Measurements from ENCODE around the gene UBFD1. TPM values are rescaled to one million over a fixed set of nuclear protein-coding genes. Genes with fewer than 3 reads are reported as not detected.
A peak's percentile ranks its signal among the peaks of the same experiment; 100 is the strongest.
"Not testable (repeated sequence)": the region's sequence is repeated elsewhere in the genome, so short reads cannot be mapped to it uniquely, and the experiment has no call there.

UBFD1 gene
- total and polyA plus RNA-seq, 9 donors, result 44.2 to 75.2 (median 60.6) TPM

DNA sequence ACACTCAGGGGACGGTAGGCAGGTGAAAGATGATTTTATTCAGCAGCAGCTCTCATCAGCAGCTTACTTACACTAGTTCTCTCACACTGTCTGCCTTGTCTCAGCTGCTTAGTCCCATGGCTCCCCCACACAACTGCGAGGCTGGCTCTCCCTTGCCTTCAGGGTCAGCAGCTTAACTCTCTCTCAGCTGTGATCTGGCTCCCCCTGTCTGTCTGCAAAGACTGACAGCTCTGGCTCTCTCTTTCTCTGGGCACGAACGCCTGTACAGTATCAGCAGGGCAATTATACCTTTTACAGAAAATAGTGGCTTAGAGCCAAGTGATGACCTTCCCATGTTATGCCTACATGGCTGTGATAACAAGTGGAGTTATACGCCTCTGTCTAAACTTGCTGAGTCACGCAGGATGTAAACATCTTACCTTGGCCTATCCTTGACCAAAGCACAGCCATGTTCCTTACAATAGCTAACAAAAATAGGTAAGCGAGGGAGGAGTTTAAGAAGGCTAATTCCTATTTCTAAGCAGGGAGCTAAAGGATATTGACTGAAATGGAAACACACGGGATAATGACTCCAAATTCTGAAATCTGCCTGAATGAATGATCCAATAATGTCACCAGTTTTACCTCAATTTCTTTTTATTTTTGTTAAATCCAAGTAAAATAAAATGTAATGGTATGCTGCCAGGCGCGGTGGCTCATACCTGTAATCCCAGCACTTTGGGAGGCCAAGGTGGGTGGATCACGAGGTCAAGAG is 39.7 kb downstream of the UBFD1 start:
- H3K4me3 ChIP-seq (ENCODE audit: low read length), result no peak overlapping the region
- WGBS (ENCODE audit: insufficient coverage), result 76% methylated on average over 3 of the region's 11 CpGs
- H3K27ac ChIP-seq (ENCODE audit: low read length), result peak overlapping the region; percentile 29
- H3K4me1 ChIP-seq (ENCODE audit: control insufficient read depth, insufficient read depth, low read length), result peaks cover 17% of the 10 kb centered on the region
- peaks cover 12% of the 10 kb centered on the region for H3K36me3 ChIP-seq (ENCODE audit: control insufficient read depth, insufficient read depth, low read length)
- no peaks in the 10 kb centered on the region for H3K9me3 ChIP-seq (replicated peaks; ENCODE audit: control insufficient read depth, low read depth, low read length)
- no peaks in the 10 kb centered on the region for H3K27me3 ChIP-seq (ENCODE audit: control insufficient read depth, insufficient read depth, low read length)
- peak; percentile 15 for DNase-seq

- Histone ChIP-seq H3K27me3 (ENCODE audit: control insufficient read depth, insufficient read depth, low read length) (no peaks in the 10 kb centered on the region), H3K4me3 (ENCODE audit: low read length) (no peak overlapping the region), H3K36me3 (ENCODE audit: control insufficient read depth, insufficient read depth, low read length) (peaks cover 21% of the 10 kb centered on the region), H3K9me3 (replicated peaks; ENCODE audit: control insufficient read depth, low read depth, low read length) (no peaks in the 10 kb centered on the region), H3K27ac (ENCODE audit: low read length) (no peak overlapping the region), H3K4me1 (ENCODE audit: control insufficient read depth, insufficient read depth, low read length) (no peaks in the 10 kb centered on the region)
- no peak for DNase-seq
- WGBS (ENCODE audit: insufficient coverage), result 100% methylated on average over 3 of the region's 6 CpGs
These were observed 50.2 kb downstream of the UBFD1 start for GRCh38 chr16:23607726-23608125.

DNA sequence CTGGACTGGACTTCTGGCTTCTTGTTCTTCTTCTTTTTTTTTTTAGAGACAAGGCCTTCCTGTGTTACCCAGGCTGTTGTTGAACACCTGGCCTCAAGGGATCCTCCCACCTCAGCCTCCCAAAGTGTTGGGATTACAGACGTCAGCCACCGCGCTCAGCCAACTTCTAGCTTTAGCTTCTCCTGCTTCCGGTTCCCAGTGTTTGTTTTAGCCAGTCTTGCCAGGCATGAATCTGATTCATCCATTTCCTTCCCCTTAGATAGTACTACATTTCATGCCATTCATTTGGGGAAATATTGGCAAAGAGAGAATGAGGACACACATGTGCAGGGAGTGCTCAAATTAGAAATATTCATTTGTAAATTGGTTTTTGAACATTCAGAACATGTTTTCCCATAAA is 50.7 kb downstream of the UBFD1 start:
- no peak overlapping the region for H3K27ac ChIP-seq (ENCODE audit: low read length)
- 60% methylated on average over 1 of the region's 4 CpGs for WGBS (ENCODE audit: insufficient coverage)
- no peak for DNase-seq

DNA sequence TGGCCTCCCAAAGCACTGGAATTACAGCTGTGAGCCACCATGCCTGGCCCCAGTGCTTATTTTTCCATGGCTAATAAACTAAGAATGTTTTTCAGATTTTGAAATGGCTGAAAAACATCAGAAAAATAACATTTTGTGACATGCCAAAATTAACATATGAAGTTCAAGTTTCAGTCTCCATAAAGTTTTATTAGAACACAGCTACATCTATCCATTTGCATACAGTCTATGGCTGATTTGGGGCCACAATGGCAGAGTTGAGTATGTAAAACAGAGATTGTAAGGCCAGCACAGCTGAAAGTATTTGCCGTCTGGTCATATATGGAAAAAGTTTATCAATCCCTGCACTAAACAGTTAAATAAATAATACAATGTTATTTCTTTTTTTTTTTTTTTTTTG is 52.4 kb downstream of the UBFD1 start:
- WGBS (ENCODE audit: insufficient coverage), result no CpG with 5 or more reads among the region's 1 CpG

More for the DNA sequence above, 50.7 kb downstream of the UBFD1 start:
- H3K9me3 ChIP-seq (replicated peaks; ENCODE audit: control insufficient read depth, low read depth, low read length), result no peaks in the 10 kb centered on the region
- H3K36me3 ChIP-seq (ENCODE audit: control insufficient read depth, insufficient read depth, low read length), result peaks cover 21% of the 10 kb centered on the region
- no peaks in the 10 kb centered on the region for H3K4me1 ChIP-seq (ENCODE audit: control insufficient read depth, insufficient read depth, low read length)
- no peaks in the 10 kb centered on the region for H3K27me3 ChIP-seq (ENCODE audit: control insufficient read depth, insufficient read depth, low read length)
- no peak overlapping the region for H3K4me3 ChIP-seq (ENCODE audit: low read length)

DNA sequence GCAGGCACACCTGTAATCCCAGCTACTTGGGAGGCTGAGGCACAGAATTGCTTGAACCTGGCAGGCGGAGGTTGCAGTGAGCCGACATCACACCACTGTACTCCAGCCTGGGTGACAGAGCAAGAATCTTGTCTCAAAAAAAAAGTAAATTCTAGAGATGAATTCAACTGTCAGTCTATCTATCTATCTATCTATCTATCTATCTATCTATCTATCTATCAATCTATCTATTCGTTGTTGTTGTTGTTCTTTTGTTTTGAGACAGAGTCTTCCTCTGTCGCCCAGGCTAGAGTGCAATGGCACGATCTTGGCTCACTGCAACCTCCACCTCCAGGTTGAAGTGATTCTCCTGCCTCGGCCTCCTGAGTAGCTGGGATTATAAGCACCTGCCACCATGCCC is 53.4 kb downstream of the UBFD1 start:
- not testable (repeated sequence) for H3K27ac ChIP-seq (ENCODE audit: low read length); H3K4me1 ChIP-seq (ENCODE audit: control insufficient read depth, insufficient read depth, low read length); H3K27me3 ChIP-seq (ENCODE audit: control insufficient read depth, insufficient read depth, low read length); DNase-seq; H3K4me3 ChIP-seq (ENCODE audit: low read length); H3K9me3 ChIP-seq (replicated peaks; ENCODE audit: control insufficient read depth, low read depth, low read length)
- peaks cover 15% of the 10 kb centered on the region for H3K36me3 ChIP-seq (ENCODE audit: control insufficient read depth, insufficient read depth, low read length)
- 100% methylated on average over 1 of the region's 6 CpGs for WGBS (ENCODE audit: insufficient coverage)

More for the DNA sequence above, 52.4 kb downstream of the UBFD1 start:
- H3K4me3 ChIP-seq (ENCODE audit: low read length), result no peak overlapping the region
- no peak overlapping the region for H3K27ac ChIP-seq (ENCODE audit: low read length)
- H3K27me3 ChIP-seq (ENCODE audit: control insufficient read depth, insufficient read depth, low read length), result no peaks in the 10 kb centered on the region
- no peaks in the 10 kb centered on the region for H3K4me1 ChIP-seq (ENCODE audit: control insufficient read depth, insufficient read depth, low read length)
- DNase-seq, result no peak
- peaks cover 13% of the 10 kb centered on the region for H3K36me3 ChIP-seq (ENCODE audit: control insufficient read depth, insufficient read depth, low read length)
- H3K9me3 ChIP-seq (replicated peaks; ENCODE audit: control insufficient read depth, low read depth, low read length), result no peaks in the 10 kb centered on the region

- no peaks in the 10 kb centered on the region for H3K9me3 ChIP-seq (replicated peaks; ENCODE audit: control insufficient read depth, low read depth, low read length)
- H3K27me3 ChIP-seq (ENCODE audit: control insufficient read depth, insufficient read depth, low read length), result no peaks in the 10 kb centered on the region
- no peak overlapping the region for H3K27ac ChIP-seq (ENCODE audit: low read length)
- WGBS (ENCODE audit: insufficient coverage), result 100% methylated on average over 1 of the region's 3 CpGs
- H3K4me1 ChIP-seq (ENCODE audit: control insufficient read depth, insufficient read depth, low read length), result no peaks in the 10 kb centered on the region
- no peak overlapping the region for H3K4me3 ChIP-seq (ENCODE audit: low read length)
- H3K36me3 ChIP-seq (ENCODE audit: control insufficient read depth, insufficient read depth, low read length), result peaks cover 17% of the 10 kb centered on the region
- DNase-seq, result no peak
These were observed 54.4 kb downstream of the UBFD1 start for GRCh38 chr16:23611936-23612335.

GRCh38 chr16:23615805-23616204 is 58.3 kb downstream of the UBFD1 start:
- 97% methylated on average over 9 of the region's 9 CpGs for WGBS (ENCODE audit: insufficient coverage)
- H3K27me3 ChIP-seq (ENCODE audit: control insufficient read depth, insufficient read depth, low read length), result no peaks in the 10 kb centered on the region
- no peaks in the 10 kb centered on the region for H3K9me3 ChIP-seq (replicated peaks; ENCODE audit: control insufficient read depth, low read depth, low read length)
- H3K36me3 ChIP-seq (ENCODE audit: control insufficient read depth, insufficient read depth, low read length), result peaks cover 23% of the 10 kb centered on the region
- H3K4me3 ChIP-seq (ENCODE audit: low read length), result no peak overlapping the region
- DNase-seq, result no peak
- H3K27ac ChIP-seq (ENCODE audit: low read length), result no peak overlapping the region
- H3K4me1 ChIP-seq (ENCODE audit: control insufficient read depth, insufficient read depth, low read length), result no peaks in the 10 kb centered on the region

Other genes with a start within 250 kb of the UBFD1 start
- gene COG7, start 104.5 kb upstream of the UBFD1 start, total RNA-seq, result 12.3 TPM
- 10 to 100 TPM; 10.6 to 20.8 (median 12.6) TPM for gene COG7, start 104.5 kb upstream of the UBFD1 start, polyA plus RNA-seq (ENCODE audit: insufficient read depth in 1 of 8, insufficient read length in 8 of 8, low replicate concordance in 1 of 8)
- gene GGA2, start 47.2 kb upstream of the UBFD1 start, total RNA-seq, result 46.3 TPM
- gene GGA2, start 47.2 kb upstream of the UBFD1 start, polyA plus RNA-seq (ENCODE audit: insufficient read depth in 1 of 8, insufficient read length in 8 of 8, low replicate concordance in 1 of 8), result 100 to 1,000 TPM in 5 of 8 donors, 10 to 100 TPM in 3; 79.4 to 120 (median 105) TPM
- 20.7 TPM for gene EARS2, start 377 bp upstream of the UBFD1 start, total RNA-seq
- gene EARS2, start 377 bp upstream of the UBFD1 start, polyA plus RNA-seq (ENCODE audit: insufficient read depth in 1 of 8, insufficient read length in 8 of 8, low replicate concordance in 1 of 8), result 10 to 100 TPM; 13.1 to 20.7 (median 17.9) TPM
- 132 TPM for gene NDUFAB1, start 38.6 kb downstream of the UBFD1 start, total RNA-seq
- gene NDUFAB1, start 38.6 kb downstream of the UBFD1 start, polyA plus RNA-seq (ENCODE audit: insufficient read depth in 1 of 8, insufficient read length in 8 of 8, low replicate concordance in 1 of 8), result 100 to 1,000 TPM in 3 of 8 donors, 10 to 100 TPM in 5; 85.5 to 106 (median 96.8) TPM
- 8.0 TPM for gene PALB2, start 83.6 kb downstream of the UBFD1 start, total RNA-seq
- gene PALB2, start 83.6 kb downstream of the UBFD1 start, polyA plus RNA-seq (ENCODE audit: insufficient read depth in 1 of 8, insufficient read length in 8 of 8, low replicate concordance in 1 of 8), result 10 to 100 TPM in 4 of 8 donors, 1 to 10 TPM in 4; 8.3 to 11.2 (median 9.8) TPM
- 33.6 TPM for gene DCTN5, start 83.7 kb downstream of the UBFD1 start, total RNA-seq
- gene DCTN5, start 83.7 kb downstream of the UBFD1 start, polyA plus RNA-seq (ENCODE audit: insufficient read depth in 1 of 8, insufficient read length in 8 of 8, low replicate concordance in 1 of 8), result 10 to 100 TPM; 33.2 to 47.3 (median 42.2) TPM
- gene PLK1, start 121.2 kb downstream of the UBFD1 start, total RNA-seq, result 4.6 TPM
- 10 to 100 TPM; 10.7 to 18.6 (median 15.4) TPM for gene PLK1, start 121.2 kb downstream of the UBFD1 start, polyA plus RNA-seq (ENCODE audit: insufficient read depth in 1 of 8, insufficient read length in 8 of 8, low replicate concordance in 1 of 8)
- 0.04 TPM for gene ERN2, start 155.5 kb downstream of the UBFD1 start, total RNA-seq
- under 1 TPM; 0.05 to 0.28 (median 0.10) TPM for gene ERN2, start 155.5 kb downstream of the UBFD1 start, polyA plus RNA-seq (ENCODE audit: insufficient read depth in 1 of 8, insufficient read length in 8 of 8, low replicate concordance in 1 of 8)
- 0.04 TPM for gene CHP2, start 197.3 kb downstream of the UBFD1 start, total RNA-seq
- 10 to 100 TPM in 1 of 8 donors, 1 to 10 TPM in 2, under 1 TPM in 5; 0.07 to 10.4 (median 0.27) TPM for gene CHP2, start 197.3 kb downstream of the UBFD1 start, polyA plus RNA-seq (ENCODE audit: insufficient read depth in 1 of 8, insufficient read length in 8 of 8, low replicate concordance in 1 of 8)

Data from muscle of leg (tissue), 11 donors.